Epithelial cell of proximal tubule (primary cell): ENCODE data around the gene VCAN. TPM values are rescaled to one million over a fixed set of nuclear protein-coding genes. Genes with fewer than 3 reads are reported as not detected.

Source experiments
- DNase-seq: peaks from one replicate; pipeline ENCODE4 v3.0.0-alpha.2; 2011; ENCODE audit warnings: low read depth
- H3K4me3 ChIP-seq: 2 replicates; pipeline ENCODE4 v1.5.1; 2011; ENCODE audit warnings: low read depth, mild to moderate bottlenecking, low read length
- total RNA-seq: library from RNA; depleted of rRNA; stranded (reverse); fragments of >200 nt; gene quantifications from 2 replicates; pipeline ENCODE4 v1.2.3, GENCODE V29; 2015
- TF ChIP-seq, protein P1 (sequence below): conservative IDR thresholded peaks from 2 replicates; pipeline ENCODE4 v1.5.1; 2012; ENCODE audit warnings: low read depth, mild to moderate bottlenecking, low read length

Gene VCAN
- total RNA-seq, 1 donor from 2014 or later = 323 TPM

GRCh38 chr5:83540783-83541182 is 69.2 kb downstream of the VCAN start:
- H3K4me3 ChIP-seq = no peak overlapping the region
- TF ChIP-seq, protein P1, sequence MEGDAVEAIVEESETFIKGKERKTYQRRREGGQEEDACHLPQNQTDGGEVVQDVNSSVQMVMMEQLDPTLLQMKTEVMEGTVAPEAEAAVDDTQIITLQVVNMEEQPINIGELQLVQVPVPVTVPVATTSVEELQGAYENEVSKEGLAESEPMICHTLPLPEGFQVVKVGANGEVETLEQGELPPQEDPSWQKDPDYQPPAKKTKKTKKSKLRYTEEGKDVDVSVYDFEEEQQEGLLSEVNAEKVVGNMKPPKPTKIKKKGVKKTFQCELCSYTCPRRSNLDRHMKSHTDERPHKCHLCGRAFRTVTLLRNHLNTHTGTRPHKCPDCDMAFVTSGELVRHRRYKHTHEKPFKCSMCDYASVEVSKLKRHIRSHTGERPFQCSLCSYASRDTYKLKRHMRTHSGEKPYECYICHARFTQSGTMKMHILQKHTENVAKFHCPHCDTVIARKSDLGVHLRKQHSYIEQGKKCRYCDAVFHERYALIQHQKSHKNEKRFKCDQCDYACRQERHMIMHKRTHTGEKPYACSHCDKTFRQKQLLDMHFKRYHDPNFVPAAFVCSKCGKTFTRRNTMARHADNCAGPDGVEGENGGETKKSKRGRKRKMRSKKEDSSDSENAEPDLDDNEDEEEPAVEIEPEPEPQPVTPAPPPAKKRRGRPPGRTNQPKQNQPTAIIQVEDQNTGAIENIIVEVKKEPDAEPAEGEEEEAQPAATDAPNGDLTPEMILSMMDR = no peak
- DNase-seq = no peak

DNA sequence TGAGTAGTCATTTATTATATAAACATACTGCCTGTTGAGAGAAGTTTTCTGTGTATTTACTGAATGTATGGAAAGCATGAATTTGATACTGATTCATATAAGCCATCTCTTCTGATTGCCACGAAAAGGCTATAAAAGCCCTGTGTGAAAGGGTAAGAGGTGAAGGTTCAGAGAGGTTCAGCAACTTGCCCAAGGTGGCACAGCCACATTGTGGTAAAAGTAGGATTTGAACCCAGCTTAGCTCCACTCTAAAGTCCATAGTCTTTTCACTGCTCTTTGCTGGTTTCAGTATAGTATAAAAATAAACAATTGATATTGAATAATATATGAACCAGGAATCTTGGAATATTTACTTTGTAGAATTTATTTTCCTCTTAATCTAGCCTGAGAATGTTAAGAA is 71.3 kb downstream of the VCAN start:
- TF ChIP-seq, protein P1 = no peak
- DNase-seq = no peak
- H3K4me3 ChIP-seq = no peak overlapping the region

DNA sequence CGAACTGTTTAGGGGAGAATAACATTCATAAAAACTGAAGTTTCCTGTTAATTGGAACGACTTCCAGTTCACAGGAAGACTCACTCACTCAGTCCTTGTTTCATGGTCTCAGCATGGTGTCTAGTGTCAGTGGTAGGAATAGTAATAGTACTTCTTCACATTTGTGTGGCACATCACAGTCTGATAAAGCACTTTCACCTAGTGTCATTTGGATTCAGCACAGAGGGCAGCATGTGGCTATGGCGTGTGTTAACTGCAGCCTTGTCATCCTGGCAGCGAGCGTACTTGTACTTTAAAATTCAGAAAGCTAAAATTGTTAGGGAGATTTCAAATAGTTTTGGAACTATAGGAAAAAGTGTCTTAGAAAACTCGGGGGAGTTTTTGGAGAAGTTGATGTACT is 72.4 kb downstream of the VCAN start:
- H3K4me3 ChIP-seq = no peak overlapping the region
- DNase-seq = no peak
- TF ChIP-seq, protein P1 = no peak

GRCh38 chr5:83547161-83547560 is 75.6 kb downstream of the VCAN start:
- TF ChIP-seq, protein P1 = no peak
- no peak for DNase-seq
- H3K4me3 ChIP-seq = no peak overlapping the region

- TF ChIP-seq, protein P1 = no peak
- no peak for DNase-seq
- H3K4me3 ChIP-seq = no peak overlapping the region
These were observed 76.3 kb downstream of the VCAN start for GRCh38 chr5:83547889-83548288.

DNA sequence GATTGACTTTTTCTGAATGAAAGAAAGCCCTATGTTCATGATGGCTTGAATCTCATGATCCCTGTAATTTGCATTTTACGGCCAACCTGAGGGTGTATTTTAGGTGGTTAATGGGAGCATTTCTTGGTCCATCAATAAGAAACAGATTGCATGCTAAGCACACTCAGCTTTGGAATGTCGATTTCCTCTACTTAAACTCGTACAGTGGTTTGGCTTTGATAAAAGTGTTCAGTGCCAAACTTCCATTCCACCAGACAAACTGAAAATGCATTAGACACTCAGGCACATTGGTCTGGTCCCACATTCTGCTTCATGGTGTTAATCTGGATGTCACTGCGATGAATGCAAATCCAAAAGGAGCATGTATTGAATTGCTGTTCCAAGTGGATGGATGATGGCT is 77.0 kb downstream of the VCAN start:
- no peak for DNase-seq
- TF ChIP-seq, protein P1 = no peak
- no peak overlapping the region for H3K4me3 ChIP-seq

- no peak overlapping the region for H3K4me3 ChIP-seq
- no peak for DNase-seq
- TF ChIP-seq, protein P1 = no peak
These were observed 77.5 kb downstream of the VCAN start for GRCh38 chr5:83549076-83549475.
